Astrocyte (in vitro differentiated cells and primary cell): ENCODE results near the gene DYNLT2. TPM values are rescaled to one million over a fixed set of nuclear protein-coding genes. Genes with fewer than 3 reads are reported as not detected.

Experiments used
- DNase-seq: peaks from one replicate; pipeline ENCODE4 v3.0.0-alpha.2; 2010; ENCODE audit warnings: low read depth
- FAIRE-seq: peaks from 2 replicates; lab custom pipeline; 2011; peaks lifted over from hg19 to GRCh38; lab: Jason Lieb, UNC
- H2AFZ ChIP-seq: 2 replicates; pipeline ENCODE4 v1.6.0; 2012; ENCODE audit warnings: low read depth, low read length, inconsistent platforms
- H3K27ac ChIP-seq: 2 replicates; pipeline ENCODE4 v1.5.1; 2011; ENCODE audit warnings: low read depth, low read length, inconsistent platforms
- H3K27me3 ChIP-seq: 2 replicates; pipeline ENCODE4 v1.6.0; 2011; ENCODE audit warnings: low read length, inconsistent platforms; ENCODE audit not compliant: insufficient read depth
- H3K36me3 ChIP-seq: 2 replicates; pipeline ENCODE4 v1.5.1; 2011; ENCODE audit warnings: low read length, inconsistent platforms; ENCODE audit not compliant: insufficient read depth
- H3K4me1 ChIP-seq: 2 replicates; pipeline ENCODE4 v1.5.1; 2011; ENCODE audit warnings: low read length, inconsistent platforms; ENCODE audit not compliant: insufficient read depth
- H3K4me2 ChIP-seq: 2 replicates; pipeline ENCODE4 v1.6.0; 2012; ENCODE audit warnings: low read length, inconsistent platforms
- H3K4me3 ChIP-seq: 2 replicates; pipeline ENCODE4 v1.5.1; 2011; ENCODE audit warnings: low read depth, mild to moderate bottlenecking, low read length, inconsistent platforms; ENCODE audit not compliant: insufficient read depth
- H3K79me2 ChIP-seq: 2 replicates; pipeline ENCODE4 v1.6.0; 2012; ENCODE audit warnings: mild to moderate bottlenecking, low read length, inconsistent platforms; ENCODE audit not compliant: insufficient read depth
- H3K9ac ChIP-seq: 2 replicates; pipeline ENCODE4 v1.6.0; 2012; ENCODE audit warnings: mild to moderate bottlenecking, low read length, inconsistent platforms
- H3K9me3 ChIP-seq: 2 replicates; pipeline ENCODE4 v1.5.1; 2012; ENCODE audit warnings: low read depth, mild to moderate bottlenecking, low read length, inconsistent platforms; ENCODE audit not compliant: insufficient read depth
- H4K20me1 ChIP-seq: 2 replicates; pipeline ENCODE4 v1.6.0; 2012; ENCODE audit warnings: low read length, inconsistent platforms; ENCODE audit not compliant: insufficient read depth
- H3K27ac Mint-ChIP-seq: one replicate; pipeline ENCODE4 v1.8.0; 2021; ENCODE audit warnings: mild to moderate bottlenecking, mixed read lengths; ENCODE audit not compliant: unreplicated experiment
- H3K27me3 Mint-ChIP-seq: one replicate; pipeline ENCODE4 v1.8.0; 2021; ENCODE audit warnings: low read depth, mixed read lengths; ENCODE audit not compliant: unreplicated experiment
- H3K36me3 Mint-ChIP-seq: one replicate; pipeline ENCODE4 v1.8.0; 2021; ENCODE audit warnings: low read depth, mixed read lengths; ENCODE audit not compliant: unreplicated experiment
- H3K4me1 Mint-ChIP-seq: one replicate; pipeline ENCODE4 v1.8.0; 2021; ENCODE audit warnings: low read depth, mixed read lengths; ENCODE audit not compliant: unreplicated experiment
- H3K4me3 Mint-ChIP-seq: one replicate; pipeline ENCODE4 v1.8.0; 2021; ENCODE audit warnings: mild to moderate bottlenecking, moderate library complexity, mixed read lengths; ENCODE audit not compliant: unreplicated experiment
- H3K9me3 Mint-ChIP-seq: one replicate; pipeline ENCODE4 v1.8.0; 2021; ENCODE audit warnings: mild to moderate bottlenecking, mixed read lengths; ENCODE audit not compliant: unreplicated experiment
- CTCF ChIP-seq: IDR thresholded peaks from 2 replicates; pipeline ENCODE4 v1.5.1; 2011; ENCODE audit warnings: low read depth, mild to moderate bottlenecking, inconsistent platforms, low read length, moderate library complexity; ENCODE audit not compliant: insufficient read depth
- EZH2 ChIP-seq: IDR thresholded peaks from 2 replicates; pipeline ENCODE4 v1.6.1; 2012; ENCODE audit warnings: mild to moderate bottlenecking, low read length, inconsistent platforms; ENCODE audit not compliant: insufficient read depth
- total RNA-seq: library from RNA; stranded (reverse); gene quantifications from 2 replicates; pipeline ENCODE4 v1.2.1, GENCODE V29; 2021

The DYNLT2 gene
- total RNA-seq, 1 donor from 2014 or later: 1.0 TPM

- TF ChIP-seq CTCF (no peak), EZH2 (no peak)
- Mint-ChIP-seq H3K27ac (no peak overlapping the region), H3K36me3 (peaks cover 23% of the 10 kb centered on the region), H3K4me1 (peaks cover 12% of the 10 kb centered on the region), H3K4me3 (no peak overlapping the region), H3K27me3 (peaks cover 35% of the 10 kb centered on the region), H3K9me3 (peaks cover 6% of the 10 kb centered on the region)
- FAIRE-seq: no peak
- no peaks in the 10 kb centered on the region for H3K36me3 ChIP-seq
- no peaks in the 10 kb centered on the region for H3K27me3 ChIP-seq
- no peak overlapping the region for H3K4me2 ChIP-seq
- no peaks in the 10 kb centered on the region for H4K20me1 ChIP-seq
- H3K4me3 ChIP-seq: no peak overlapping the region
- no peak for DNase-seq
- H3K9me3 ChIP-seq: no peaks in the 10 kb centered on the region
- no peak overlapping the region for H2AFZ ChIP-seq
- no peak overlapping the region for H3K27ac ChIP-seq
- no peaks in the 10 kb centered on the region for H3K79me2 ChIP-seq
- peaks cover 14% of the 10 kb centered on the region for H3K4me1 ChIP-seq
- H3K9ac ChIP-seq: no peak overlapping the region
Observed at GRCh38 chr6:169785566-169785965, 34.2 kb upstream of the DYNLT2 start.

- no peak overlapping the region for H3K27ac Mint-ChIP-seq
- Histone ChIP-seq H3K27ac (no peak overlapping the region), H3K27me3 (no peaks in the 10 kb centered on the region), H3K9ac (no peak overlapping the region), H3K79me2 (no peaks in the 10 kb centered on the region), H3K4me1 (peaks cover 10% of the 10 kb centered on the region), H4K20me1 (no peaks in the 10 kb centered on the region), H3K9me3 (no peaks in the 10 kb centered on the region), H3K4me3 (no peak overlapping the region), H3K4me2 (no peak overlapping the region), H2AFZ (no peak overlapping the region), H3K36me3 (no peaks in the 10 kb centered on the region)
- TF ChIP-seq EZH2 (no peak), CTCF (no peak)
- H3K4me3 Mint-ChIP-seq: no peak overlapping the region
- H3K36me3 Mint-ChIP-seq: peaks cover 23% of the 10 kb centered on the region
- DNase-seq (no peak), FAIRE-seq (no peak)
- peaks cover 9% of the 10 kb centered on the region for H3K4me1 Mint-ChIP-seq
- peaks cover 6% of the 10 kb centered on the region for H3K9me3 Mint-ChIP-seq
- peaks cover 29% of the 10 kb centered on the region for H3K27me3 Mint-ChIP-seq
Observed at GRCh38 chr6:169784821-169785340, 33.5 kb upstream of the DYNLT2 start.
